COLO668 (cell line): Measurements from ENCODE around the gene NOL6.
"Not testable (repeated sequence)": the region's sequence is repeated elsewhere in the genome, so short reads cannot be mapped to it uniquely, and the experiment has no call there.

Experiments
- DNase-seq: peaks from one replicate; lab custom pipeline; 2025; ENCODE audit not compliant: unreplicated experiment; lab: John Stamatoyannopoulos, UW

Gene NOL6

GRCh38 chr9:33434317-33435105, 39.2 kb downstream of the NOL6 start:
- DNase-seq: no peak

GRCh38 chr9:33433871-33434270, 39.9 kb downstream of the NOL6 start:
- no peak for DNase-seq

GRCh38 chr9:33431420-33431819, 42.3 kb downstream of the NOL6 start:
- DNase-seq: no peak

GRCh38 chr9:33430942-33431341, 42.8 kb downstream of the NOL6 start:
- no peak for DNase-seq

- DNase-seq: no peak
Measured at GRCh38 chr9:33429256-33429985, 44.3 kb downstream of the NOL6 start.

GRCh38 chr9:33426843-33427293, 46.9 kb downstream of the NOL6 start:
- DNase-seq: no peak

- DNase-seq: no peak
Measured at GRCh38 chr9:33425128-33425533, 48.6 kb downstream of the NOL6 start.

GRCh38 chr9:33424492-33424891, 49.2 kb downstream of the NOL6 start:
- not testable (repeated sequence) for DNase-seq

- DNase-seq: not testable (repeated sequence)
Measured at GRCh38 chr9:33424043-33424442, 49.7 kb downstream of the NOL6 start.

- DNase-seq: no peak
Measured at GRCh38 chr9:33419708-33420303, 53.9 kb downstream of the NOL6 start.

- peak; percentile 35 for DNase-seq
Measured at GRCh38 chr9:33418090-33418489, 55.6 kb downstream of the NOL6 start.

GRCh38 chr9:33416996-33417395, 56.7 kb downstream of the NOL6 start:
- DNase-seq: no peak

GRCh38 chr9:33415501-33416038, 58.2 kb downstream of the NOL6 start:
- DNase-seq: peak; percentile 95

- no peak for DNase-seq
Measured at GRCh38 chr9:33414889-33415500, 58.7 kb downstream of the NOL6 start.

GRCh38 chr9:33414268-33414667, 59.5 kb downstream of the NOL6 start:
- no peak for DNase-seq
